Measurements from ENCODE around the gene LINGO3.

The LINGO3 gene

GRCh38 chr19:2280633-2281264 is 27.2 kb downstream of the LINGO3 start:
- DNase-seq = no peak

GRCh38 chr19:2278459-2279158 is 29.3 kb downstream of the LINGO3 start:
- no peak for DNase-seq

GRCh38 chr19:2277138-2277537 is 30.8 kb downstream of the LINGO3 start:
- DNase-seq = no peak

GRCh38 chr19:2276429-2276986 is 31.4 kb downstream of the LINGO3 start:
- DNase-seq = no peak

GRCh38 chr19:2275588-2276428 is 32.1 kb downstream of the LINGO3 start:
- no peak for DNase-seq

GRCh38 chr19:2274931-2275535 is 32.9 kb downstream of the LINGO3 start:
- peak; percentile 62 for DNase-seq

- no peak for DNase-seq
Measured at GRCh38 chr19:2274185-2274711, 33.7 kb downstream of the LINGO3 start.

GRCh38 chr19:2273356-2274184 is 34.4 kb downstream of the LINGO3 start:
- DNase-seq = peak; percentile 82

GRCh38 chr19:2271234-2272103 is 36.5 kb downstream of the LINGO3 start:
- DNase-seq = no peak

- DNase-seq = peak; percentile 84
Measured at GRCh38 chr19:2270423-2271233, 37.3 kb downstream of the LINGO3 start.

- DNase-seq = peak; percentile 57
Measured at GRCh38 chr19:2270157-2270422, 37.9 kb downstream of the LINGO3 start.

GRCh38 chr19:2269244-2270156 is 38.5 kb downstream of the LINGO3 start:
- peak; percentile 99 for DNase-seq

GRCh38 chr19:2268861-2269243 is 39.1 kb downstream of the LINGO3 start:
- no peak for DNase-seq

GRCh38 chr19:2268480-2268830 is 39.5 kb downstream of the LINGO3 start:
- DNase-seq = no peak

GRCh38 chr19:2266183-2266993 is 41.6 kb downstream of the LINGO3 start:
- peak; percentile 58 for DNase-seq

- DNase-seq = peak; percentile 74
Measured at GRCh38 chr19:2261438-2262172, 46.3 kb downstream of the LINGO3 start.

- DNase-seq = no peak
Measured at GRCh38 chr19:2260341-2260805, 47.6 kb downstream of the LINGO3 start.
